GM18526 (cell line): ENCODE data around the gene SUPT3H.

ENCODE experiments used
- POLR2A ChIP-seq: IDR thresholded peaks from 3 replicates; pipeline ENCODE4 v1.6.1; 2011; ENCODE audit not compliant: insufficient read length; ENCODE audit errors: extremely low read depth

SUPT3H gene

GRCh38 chr6:45000833-45001232 lies 376.9 kb downstream of the SUPT3H start:
- TF ChIP-seq POLR2A: no peak

GRCh38 chr6:44999066-44999465 lies 378.7 kb downstream of the SUPT3H start:
- no peak for TF ChIP-seq POLR2A

- TF ChIP-seq POLR2A: no peak
Measured at GRCh38 chr6:44995486-44996132, 382.1 kb downstream of the SUPT3H start.

- no peak for TF ChIP-seq POLR2A
Measured at GRCh38 chr6:44989391-44989790, 388.3 kb downstream of the SUPT3H start.

- no peak for TF ChIP-seq POLR2A
Measured at GRCh38 chr6:44985006-44985405, 392.7 kb downstream of the SUPT3H start.

GRCh38 chr6:44983467-44984365 lies 394.0 kb downstream of the SUPT3H start:
- no peak for TF ChIP-seq POLR2A

GRCh38 chr6:44980841-44981240 lies 396.9 kb downstream of the SUPT3H start:
- no peak for TF ChIP-seq POLR2A

DNA sequence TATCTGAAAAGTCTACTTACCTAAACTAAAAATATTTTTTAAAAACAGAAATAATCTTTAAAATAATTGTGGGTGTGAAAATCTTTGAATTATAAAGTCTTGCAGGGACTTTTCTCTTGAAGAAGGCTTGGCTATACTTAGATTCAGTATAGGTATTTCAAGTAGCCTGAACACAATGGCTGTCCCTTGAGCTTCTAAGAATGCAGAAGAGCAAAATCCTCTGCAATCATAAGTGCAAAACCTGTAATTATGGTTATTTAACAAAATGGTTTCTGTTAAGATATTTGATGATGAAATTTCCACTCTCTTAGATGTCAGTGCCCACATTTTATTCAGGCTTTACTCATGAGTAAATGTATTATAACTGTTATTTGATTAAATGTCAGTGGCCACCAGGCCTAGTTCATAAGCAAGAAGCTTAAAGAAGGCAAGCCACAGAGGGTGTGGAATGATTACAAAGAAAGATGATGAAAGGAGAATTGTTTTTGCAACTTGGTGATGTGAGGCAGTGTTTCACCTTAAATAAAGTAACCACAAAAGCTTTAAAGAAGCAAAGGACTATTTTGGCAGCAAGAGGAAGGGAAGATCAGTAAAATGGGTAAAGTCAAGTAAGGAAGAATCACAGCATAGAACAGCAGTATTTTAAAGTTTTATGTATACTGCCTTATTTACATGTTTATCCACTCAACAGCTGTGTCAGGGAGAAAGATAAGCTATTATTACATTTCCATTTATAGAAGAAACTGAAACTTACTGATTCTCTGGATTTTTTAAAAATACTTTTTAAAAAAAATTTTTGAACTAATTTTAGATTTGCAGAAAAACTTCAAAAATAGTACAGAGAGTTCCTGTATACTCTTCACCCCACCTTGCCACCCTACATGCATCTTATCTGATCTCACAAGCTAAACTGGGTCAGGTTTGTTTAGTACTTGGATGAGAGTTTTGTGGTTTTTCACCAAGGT lies 400.8 kb downstream of the SUPT3H start:
- TF ChIP-seq POLR2A: no peak

DNA sequence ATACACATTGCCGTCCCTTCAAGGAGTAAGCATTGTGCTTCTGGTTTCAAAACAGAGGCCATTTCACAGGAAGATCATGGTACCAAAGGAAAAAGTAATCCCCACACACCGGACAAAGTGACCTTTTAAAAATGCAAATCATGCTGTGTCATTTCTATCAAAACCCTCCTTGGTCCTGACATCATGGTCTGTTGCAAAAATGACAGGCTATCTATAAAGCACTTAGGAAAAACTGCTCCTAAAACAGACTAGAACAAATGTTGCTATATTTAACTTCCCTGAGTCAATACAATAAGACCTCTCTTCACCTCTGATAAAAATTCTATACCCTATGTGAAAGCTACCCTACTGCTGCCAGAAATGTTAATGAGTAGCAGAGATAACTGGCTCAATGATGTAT lies 403.2 kb downstream of the SUPT3H start:
- no peak for TF ChIP-seq POLR2A

GRCh38 chr6:44972709-44973108 lies 405.0 kb downstream of the SUPT3H start:
- no peak for TF ChIP-seq POLR2A

DNA sequence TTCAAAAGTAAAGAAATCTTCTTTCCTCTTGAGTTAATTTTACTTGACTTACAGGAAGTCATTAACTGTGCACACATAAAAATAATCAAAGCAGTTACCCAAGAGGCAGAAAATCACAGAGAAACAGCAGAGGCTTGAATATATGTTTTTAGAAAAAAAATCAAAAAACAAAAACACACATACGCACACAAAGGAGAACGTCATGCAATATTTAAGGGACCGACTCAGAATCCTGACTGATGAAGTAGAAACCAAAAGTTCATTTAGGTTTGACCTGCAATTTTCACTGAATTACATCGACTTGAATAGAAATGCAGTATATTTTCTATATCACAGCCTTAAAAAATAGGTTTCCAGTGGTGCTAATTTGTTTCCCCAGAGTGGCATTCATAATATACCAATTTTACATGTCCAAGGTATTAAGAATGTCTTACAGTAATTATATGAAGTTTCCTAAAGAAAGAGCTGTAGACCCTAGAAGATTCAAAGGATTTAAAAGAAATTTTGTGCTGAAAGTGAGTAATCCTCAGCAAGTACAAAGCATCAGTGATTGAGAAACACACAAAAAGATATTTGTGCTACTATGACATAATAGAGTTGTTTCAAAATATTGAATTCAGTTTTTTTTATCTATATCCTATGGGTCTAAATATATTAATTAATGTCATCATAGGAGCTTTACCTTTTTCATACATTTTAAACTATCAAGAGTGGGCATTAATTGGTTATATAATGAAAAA lies 408.1 kb downstream of the SUPT3H start:
- TF ChIP-seq POLR2A: no peak

DNA sequence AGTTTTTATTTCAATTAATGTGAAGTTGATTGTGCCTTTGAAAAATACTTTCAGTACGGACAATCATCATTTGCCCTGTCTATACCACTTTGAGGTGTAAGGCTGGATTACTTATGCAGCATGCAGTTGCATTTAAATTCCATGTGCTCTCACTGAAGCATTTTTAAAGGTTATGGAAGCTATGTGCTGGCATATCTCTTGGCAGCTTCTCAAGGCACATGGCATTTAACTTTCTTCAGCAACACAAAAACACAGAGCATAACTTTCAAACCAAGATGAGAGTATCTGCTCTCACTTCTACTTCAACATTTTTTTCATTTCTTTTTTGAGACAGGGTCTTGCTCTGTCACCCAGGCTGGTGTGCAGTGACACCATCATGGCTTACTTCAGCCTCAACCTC lies 410.3 kb downstream of the SUPT3H start:
- TF ChIP-seq POLR2A: no peak

DNA sequence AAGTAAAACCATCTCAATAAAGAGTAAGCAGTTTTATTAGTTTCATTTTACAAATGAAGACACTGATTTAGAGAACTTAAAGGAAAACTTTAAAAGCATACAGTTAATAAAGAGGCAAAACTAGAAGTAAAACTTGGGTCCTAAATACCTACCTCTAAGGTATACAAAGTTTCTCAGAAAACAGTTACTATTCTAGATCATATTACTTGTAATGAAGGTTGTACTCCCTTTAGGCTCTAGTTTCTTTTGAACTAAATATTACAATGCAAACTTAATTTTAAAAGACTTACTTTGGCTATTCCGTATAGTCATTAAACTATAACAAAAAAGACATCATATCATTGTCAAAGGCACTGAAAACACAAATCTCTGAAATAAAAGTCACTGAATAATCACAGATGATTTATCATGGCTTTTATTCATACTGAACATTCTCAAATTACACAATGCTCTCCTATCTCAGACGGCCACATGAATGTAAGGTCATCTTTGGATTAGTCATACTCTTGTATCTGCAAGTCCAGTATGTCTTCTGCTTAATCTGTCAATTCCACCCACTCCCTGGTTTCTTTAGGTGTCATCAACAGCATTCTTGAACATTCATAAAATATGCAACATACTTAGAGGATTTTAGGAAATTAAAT lies 411.2 kb downstream of the SUPT3H start:
- TF ChIP-seq POLR2A: no peak

GRCh38 chr6:44965708-44966107 lies 412.0 kb downstream of the SUPT3H start:
- no peak for TF ChIP-seq POLR2A

GRCh38 chr6:44960898-44961297 lies 416.8 kb downstream of the SUPT3H start:
- no peak for TF ChIP-seq POLR2A

GRCh38 chr6:44959651-44960050 lies 418.1 kb downstream of the SUPT3H start:
- TF ChIP-seq POLR2A: no peak
